Measurements from ENCODE around the gene ST7L.

Gene ST7L

GRCh38 chr1:112544011-112544688 lies 74.8 kb downstream of the ST7L start:
- no peak for DNase-seq

GRCh38 chr1:112542206-112542973 lies 76.6 kb downstream of the ST7L start:
- no peak for DNase-seq

DNA sequence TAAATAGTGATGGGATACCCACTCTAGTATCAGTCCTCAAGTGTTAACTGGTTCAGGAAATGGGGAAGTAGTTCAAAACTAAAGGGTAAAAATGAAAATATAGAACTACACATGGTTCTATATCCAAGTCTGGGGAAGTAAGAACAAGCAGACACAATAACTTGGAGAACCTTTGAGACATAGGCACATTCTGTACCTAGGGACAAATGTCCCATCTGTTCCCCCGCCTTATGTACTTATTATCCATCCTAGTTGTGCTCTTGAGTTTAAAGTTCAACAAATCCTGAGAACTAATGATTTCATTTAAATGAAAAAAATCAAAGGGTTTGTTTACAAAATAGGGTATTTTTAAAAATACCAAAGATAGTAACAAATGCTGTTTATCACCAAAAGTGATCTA lies 77.6 kb downstream of the ST7L start:
- no peak for DNase-seq

GRCh38 chr1:112540226-112540794 lies 78.6 kb downstream of the ST7L start:
- DNase-seq: no peak

GRCh38 chr1:112538883-112539282 lies 80.1 kb downstream of the ST7L start:
- no peak for DNase-seq

- no peak for DNase-seq
Observed at GRCh38 chr1:112537456-112537855, 81.5 kb downstream of the ST7L start.

DNA sequence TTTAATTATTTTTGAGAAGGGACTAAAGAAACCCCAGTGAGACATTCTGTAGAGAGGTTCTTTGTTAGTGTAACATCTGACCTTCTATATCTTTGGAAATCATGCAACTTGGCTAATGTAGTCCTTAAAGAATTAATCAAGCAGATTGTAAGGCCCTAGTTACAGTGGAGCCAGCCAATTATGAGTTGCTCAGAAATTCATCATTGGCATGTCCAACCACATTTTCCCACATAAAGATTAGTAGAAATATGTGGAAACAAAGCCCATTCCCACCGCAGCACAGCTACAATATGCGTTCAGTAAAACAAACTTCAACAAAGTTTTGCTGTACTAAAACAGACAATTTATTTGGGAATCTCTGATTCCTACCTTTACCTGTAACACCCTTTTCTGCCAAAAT lies 82.4 kb downstream of the ST7L start:
- no peak for DNase-seq

GRCh38 chr1:112533029-112533428 lies 85.9 kb downstream of the ST7L start:
- no peak for DNase-seq

GRCh38 chr1:112532064-112532463 lies 86.9 kb downstream of the ST7L start:
- DNase-seq: no peak

GRCh38 chr1:112530832-112531231 lies 88.1 kb downstream of the ST7L start:
- DNase-seq: no peak

DNA sequence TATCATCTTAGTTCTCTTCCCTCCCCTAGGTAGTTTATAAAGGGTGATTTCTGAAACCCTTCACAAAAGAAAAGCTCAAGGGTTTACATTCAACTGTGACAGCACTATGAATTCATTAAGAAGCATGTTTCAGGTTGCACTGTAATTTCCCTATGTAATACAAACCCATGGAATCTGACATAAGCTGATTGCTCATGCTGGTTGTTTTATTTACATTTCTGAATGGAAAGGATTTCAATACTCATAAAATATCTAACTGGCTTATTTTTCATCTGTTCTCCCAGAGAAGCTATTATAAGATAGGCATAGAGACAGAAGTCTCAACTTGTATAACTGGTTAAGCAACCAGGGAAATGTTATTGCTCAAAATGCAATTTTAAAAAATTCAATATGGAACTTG lies 89.6 kb downstream of the ST7L start:
- DNase-seq: no peak

GRCh38 chr1:112528076-112528475 lies 90.9 kb downstream of the ST7L start:
- no peak for DNase-seq

GRCh38 chr1:112527266-112528010 lies 91.5 kb downstream of the ST7L start:
- DNase-seq: no peak

DNA sequence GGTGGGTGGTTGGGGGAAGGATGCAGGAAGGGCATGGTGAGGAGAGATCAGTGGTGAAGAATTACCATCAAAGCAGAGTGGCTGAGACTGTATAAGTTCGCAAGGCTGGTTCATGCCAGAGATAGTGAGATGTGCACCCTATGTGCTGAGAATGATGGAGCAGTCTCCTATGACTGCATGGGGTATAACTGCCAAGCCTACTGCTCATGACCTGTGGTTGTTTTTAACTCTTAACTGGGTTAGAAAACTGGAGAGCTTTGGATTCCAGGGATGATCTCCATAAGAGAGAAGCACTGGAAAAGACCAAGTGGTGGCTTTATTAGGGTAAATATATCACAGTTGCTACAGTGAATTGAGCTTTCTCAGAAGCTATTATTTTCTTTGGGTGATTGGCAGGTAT lies 94.0 kb downstream of the ST7L start:
- no peak for DNase-seq

GRCh38 chr1:112524251-112524650 lies 94.7 kb downstream of the ST7L start:
- DNase-seq: no peak

DNA sequence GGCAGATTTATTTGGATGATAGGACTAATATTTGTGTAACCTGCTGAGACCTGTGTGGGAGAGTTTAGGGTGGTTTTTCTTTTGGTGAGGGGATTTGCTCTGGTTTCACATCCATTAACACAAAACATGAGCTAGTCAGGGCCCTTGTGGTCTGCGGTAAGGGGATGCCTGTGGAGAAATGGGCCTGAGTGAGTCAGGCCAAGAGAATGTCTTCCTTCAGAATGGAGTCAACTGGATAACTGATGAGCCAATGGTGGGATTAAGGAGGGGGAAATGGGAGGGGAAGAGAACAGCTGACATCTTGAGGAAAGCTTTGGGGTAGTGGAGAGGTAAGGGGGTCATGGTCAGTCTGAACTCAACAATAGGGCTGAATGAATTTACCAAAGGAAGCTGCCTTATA lies 96.3 kb downstream of the ST7L start:
- no peak for DNase-seq

- no peak for DNase-seq
Observed at GRCh38 chr1:112520166-112520565, 98.8 kb downstream of the ST7L start.

DNA sequence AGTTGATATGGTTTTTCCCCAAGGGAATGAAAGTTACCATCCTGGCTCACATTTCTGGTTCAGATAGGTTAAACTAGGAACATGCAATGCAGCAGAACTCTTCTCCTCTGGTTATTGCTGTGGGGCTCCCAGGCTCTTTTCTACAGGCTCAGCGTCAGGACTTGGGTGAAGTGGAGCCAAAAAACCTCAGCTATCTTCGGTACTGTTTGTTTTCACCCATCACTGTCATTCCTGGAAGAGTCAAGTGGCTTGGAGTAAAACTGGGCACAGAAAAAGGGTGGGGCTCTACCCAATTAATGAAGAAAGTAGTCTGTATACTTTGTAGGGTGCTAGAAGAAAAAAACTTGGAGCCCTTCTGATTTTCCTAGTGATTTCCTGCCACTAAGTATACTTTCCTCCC lies 100.8 kb downstream of the ST7L start:
- DNase-seq: no peak

DNA sequence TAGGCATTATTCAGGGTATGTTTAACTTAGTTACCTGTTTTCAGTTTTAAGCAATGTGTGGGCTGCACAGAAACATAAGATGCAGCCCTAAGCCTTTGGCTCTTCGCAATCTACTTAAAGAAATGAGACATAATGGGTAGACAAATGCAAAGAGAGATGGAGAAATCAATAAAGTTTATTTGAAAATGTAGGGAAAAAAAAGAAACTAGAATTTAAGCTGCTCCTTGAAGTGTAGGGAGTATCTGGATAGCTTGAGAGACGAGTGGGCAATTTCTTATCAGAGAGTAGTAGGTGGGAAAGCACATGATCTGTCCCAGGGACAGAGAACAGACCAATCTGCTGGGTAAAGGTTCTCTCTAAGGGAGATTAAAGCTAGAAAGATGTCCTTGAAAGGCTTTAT lies 101.3 kb downstream of the ST7L start:
- DNase-seq: no peak

GRCh38 chr1:112517231-112517630 lies 101.7 kb downstream of the ST7L start:
- DNase-seq: no peak

DNA sequence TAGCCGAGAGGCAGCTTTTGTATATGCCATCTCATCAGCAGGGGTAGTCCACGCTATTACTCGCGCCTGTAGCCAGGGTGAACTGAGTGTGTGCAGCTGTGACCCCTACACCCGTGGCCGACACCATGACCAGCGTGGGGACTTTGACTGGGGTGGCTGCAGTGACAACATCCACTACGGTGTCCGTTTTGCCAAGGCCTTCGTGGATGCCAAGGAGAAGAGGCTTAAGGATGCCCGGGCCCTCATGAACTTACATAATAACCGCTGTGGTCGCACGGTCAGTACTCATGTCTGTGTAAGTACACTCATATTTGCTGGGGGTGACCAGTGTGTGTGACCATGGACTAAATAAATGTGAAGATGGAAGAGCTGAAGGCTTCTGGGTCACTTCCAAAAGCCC lies 102.8 kb downstream of the ST7L start:
- DNase-seq: no peak

DNA sequence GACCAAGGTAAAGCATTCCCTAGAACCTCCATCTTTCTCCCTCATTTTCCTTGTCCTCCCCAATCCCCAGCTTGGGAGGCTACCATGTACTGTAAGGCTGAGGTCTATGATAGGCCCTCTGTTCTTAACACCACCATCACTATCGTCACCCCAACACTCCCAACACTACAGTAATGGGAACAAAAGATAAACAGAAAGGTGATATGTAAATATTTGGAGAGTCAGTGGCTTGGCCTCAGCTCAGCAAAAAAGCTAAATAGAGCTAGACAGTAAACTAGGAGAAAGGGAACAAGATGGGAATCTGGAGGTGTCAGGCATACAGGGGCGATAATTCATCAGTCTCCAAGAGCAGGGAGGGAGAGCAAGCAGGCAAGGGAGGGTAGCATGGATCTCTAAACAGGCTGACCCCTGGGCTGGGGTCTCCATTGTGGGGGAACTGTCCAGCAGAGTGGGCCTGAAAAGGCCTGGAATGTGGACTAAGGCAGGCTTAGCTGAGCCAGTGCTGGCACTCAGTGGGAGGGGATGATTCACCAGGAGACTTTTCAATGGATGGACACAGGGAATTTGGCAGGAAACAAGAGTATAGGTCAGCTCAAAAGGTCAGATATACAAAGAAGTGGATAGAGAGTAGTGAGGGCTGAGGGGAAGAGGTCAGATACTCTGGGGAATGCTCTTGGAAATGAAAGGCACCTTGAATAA lies 103.5 kb downstream of the ST7L start:
- no peak for DNase-seq

GRCh38 chr1:112514901-112515300 lies 104.0 kb downstream of the ST7L start:
- no peak for DNase-seq
